HepG2 (cell line): ENCODE data around the gene KLHL21. TPM values are rescaled to one million over a fixed set of nuclear protein-coding genes. Genes with fewer than 3 reads are reported as not detected.

Experiments used
- ATF7-NPFF ChIP-seq: sonication (generic); formaldehyde crosslinking; IDR thresholded peaks from 2 replicates; pipeline ENCODE4 v1.8.1; 2023; ENCODE audit warnings: mild to moderate bottlenecking, low read depth, missing genetic modification reagents, moderate library complexity
- ATM ChIP-seq: fragments of 450-650 bp; IDR thresholded peaks from 2 replicates; pipeline ENCODE4 v1.7.1; 2017; ENCODE audit warnings: mild to moderate bottlenecking, borderline replicate concordance
- FOXP4 ChIP-seq: sonication (generic); formaldehyde crosslinking; IDR thresholded peaks from 2 replicates; pipeline ENCODE4 v1.4.0; 2020; ENCODE audit warnings: missing genetic modification reagents
- KLF15 ChIP-seq: sonication (generic); formaldehyde crosslinking; IDR thresholded peaks from 2 replicates; pipeline ENCODE4 v1.8.1; 2023; ENCODE audit warnings: borderline replicate concordance, mild to moderate bottlenecking, inconsistent platforms, missing genetic modification reagents, mixed read lengths
- MED13 ChIP-seq: sonication (generic); formaldehyde crosslinking; IDR thresholded peaks from 2 replicates; pipeline ENCODE4 v1.5.0; 2020; ENCODE audit warnings: missing genetic modification reagents
- MXD1 ChIP-seq: sonication (generic); formaldehyde crosslinking; IDR thresholded peaks from 2 replicates; pipeline ENCODE4 v1.4.0; 2020; ENCODE audit warnings: mild to moderate bottlenecking, missing genetic modification reagents
- NR2C2 ChIP-seq: sonication (generic); formaldehyde crosslinking; IDR thresholded peaks from 2 replicates; pipeline ENCODE4 v1.4.0; 2020; ENCODE audit warnings: missing genetic modification reagents, mild to moderate bottlenecking, moderate library complexity, borderline replicate concordance
- PHF20 ChIP-seq: sonication (generic); formaldehyde crosslinking; IDR thresholded peaks from 2 replicates; pipeline ENCODE4 v1.5.0; 2020; ENCODE audit warnings: mild to moderate bottlenecking, missing genetic modification reagents
- PRPF4 ChIP-seq: fragments of 200-400 bp; formaldehyde crosslinking; IDR thresholded peaks from 2 replicates; pipeline ENCODE4 v1.6.1; 2016; ENCODE audit warnings: low read length, low read depth; ENCODE audit not compliant: poor library complexity, severe bottlenecking
- SP4 ChIP-seq: sonication (generic); formaldehyde crosslinking; IDR thresholded peaks from 2 replicates; pipeline ENCODE4 v1.8.1; 2023; ENCODE audit warnings: mild to moderate bottlenecking, missing genetic modification reagents
- SRSF9 ChIP-seq: fragments of 200-400 bp; formaldehyde crosslinking; IDR thresholded peaks from 2 replicates; pipeline ENCODE4 v1.6.1; 2018; ENCODE audit warnings: borderline replicate concordance, mild to moderate bottlenecking, low read depth, low read length; ENCODE audit not compliant: insufficient read depth, poor library complexity, severe bottlenecking
- TOPORS ChIP-seq: sonication (generic); formaldehyde crosslinking; IDR thresholded peaks from 2 replicates; pipeline ENCODE4 v1.8.0; 2023; ENCODE audit warnings: mild to moderate bottlenecking, missing genetic modification reagents
- ZBTB10 ChIP-seq: sonication (generic); formaldehyde crosslinking; IDR thresholded peaks from 2 replicates; pipeline ENCODE4 v1.4.0; 2020; ENCODE audit warnings: missing genetic modification reagents, borderline replicate concordance
- ZFP82 ChIP-seq: sonication (generic); formaldehyde crosslinking; IDR thresholded peaks from 2 replicates; pipeline ENCODE4 v1.5.1; 2020; ENCODE audit warnings: mild to moderate bottlenecking, missing genetic modification reagents, borderline replicate concordance
- ZNF207 ChIP-seq: fragments of 450-650 bp; IDR thresholded peaks from 2 replicates; pipeline ENCODE4 v1.6.1; 2016; ENCODE audit warnings: antibody characterized with exemption, borderline replicate concordance
- ZNF335 ChIP-seq: sonication (generic); formaldehyde crosslinking; IDR thresholded peaks from 2 replicates; pipeline ENCODE4 v1.4.0; 2020; ENCODE audit warnings: missing genetic modification reagents
- ZNF34 ChIP-seq: sonication (generic); formaldehyde crosslinking; IDR thresholded peaks from 2 replicates; pipeline ENCODE4 v1.4.0; 2020; ENCODE audit warnings: mild to moderate bottlenecking, missing genetic modification reagents, borderline replicate concordance
- ZNF883 ChIP-seq: sonication (generic); formaldehyde crosslinking; IDR thresholded peaks from 2 replicates; pipeline ENCODE4 v1.5.1; 2020; ENCODE audit warnings: mild to moderate bottlenecking, missing genetic modification reagents; ENCODE audit errors: not compliant biosample characterization
- ZSCAN31 ChIP-seq: sonication (generic); formaldehyde crosslinking; IDR thresholded peaks from 2 replicates; pipeline ENCODE4 v1.5.0; 2020; ENCODE audit warnings: low read depth, mild to moderate bottlenecking, missing genetic modification reagents
- polyA plus RNA-seq, 8 experiments: library from polyadenylated mRNA; depleted of rRNA in 3 of 8; stranded (reverse) in 7 of 8; unstranded in 1 of 8; fragments of >200 nt; fragmentation: Illumina TruSeq in 4 of 8; extraction: Trizol in 4 of 8; gene quantifications; 2 replicates each; pipeline versions ENCODE4 v1.2.1 to v1.2.3, GENCODE V29; 2011 to 2016; ENCODE audit warnings: low read depth in 4 of 8, missing spikeins in 1 of 8, mixed read lengths in 1 of 8; ENCODE audit not compliant: insufficient read depth in 1 of 8
- total RNA-seq, 5 experiments: library from RNA; depleted of rRNA; stranded (reverse); fragments of >200 nt; fragmentation: Illumina TruSeq; extraction: Trizol; gene quantifications; 2 replicates each; pipeline ENCODE4 v1.2.3, GENCODE V29; 2016; ENCODE audit warnings: low read depth in 1 of 5
- TF ChIP-seq, protein P1 (sequence below): sonication (generic); formaldehyde crosslinking; IDR thresholded peaks from 2 replicates; pipeline ENCODE4 v1.4.0; 2020; ENCODE audit warnings: mild to moderate bottlenecking, missing genetic modification reagents
- TF ChIP-seq, protein P2 (sequence below): sonication (generic); formaldehyde crosslinking; IDR thresholded peaks from 2 replicates; pipeline ENCODE4 v1.5.0; 2020; ENCODE audit warnings: missing genetic modification reagents

The KLHL21 gene
- total and polyA plus RNA-seq, 2 of the 13 experiments (the other 11 are each of a cell fraction or from before 2014, with no cell fraction given) = 14.8 to 25.0 TPM

DNA sequence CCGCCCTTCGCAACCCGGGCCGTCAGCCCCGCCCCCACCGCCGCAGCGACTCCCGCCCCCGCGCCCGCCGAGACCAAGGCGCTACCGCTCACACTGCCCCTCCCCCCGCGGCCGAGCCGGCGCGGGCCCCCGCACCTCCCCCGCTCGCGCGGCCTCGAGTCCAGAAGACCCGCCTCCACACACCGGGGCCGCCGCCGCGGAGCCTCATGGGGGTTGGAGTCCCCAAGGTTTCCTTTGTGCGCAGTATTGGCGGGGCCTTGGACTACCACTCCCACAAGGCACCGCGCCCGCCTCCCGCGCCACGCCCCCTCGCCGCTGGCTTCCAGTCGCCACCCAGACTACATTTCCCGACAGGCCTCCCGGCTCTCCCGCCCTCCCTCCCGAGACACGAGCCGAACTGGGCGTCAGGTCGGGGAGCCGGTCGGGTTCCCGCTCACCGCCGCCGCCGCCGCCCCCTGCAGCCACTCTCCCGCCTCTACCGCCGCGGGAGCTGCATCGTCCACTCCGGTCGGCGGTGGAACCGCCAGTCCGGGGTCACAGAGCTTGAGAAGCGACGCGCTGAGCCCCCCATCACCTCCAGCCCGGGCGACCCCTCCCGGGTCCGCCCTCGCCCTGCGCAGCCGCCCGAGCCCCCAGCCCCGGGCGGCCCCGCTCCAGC is 10.8 kb upstream of the KLHL21 start, which contains the start of gene PHF13 (continued):
- TF ChIP-seq, protein P1, sequence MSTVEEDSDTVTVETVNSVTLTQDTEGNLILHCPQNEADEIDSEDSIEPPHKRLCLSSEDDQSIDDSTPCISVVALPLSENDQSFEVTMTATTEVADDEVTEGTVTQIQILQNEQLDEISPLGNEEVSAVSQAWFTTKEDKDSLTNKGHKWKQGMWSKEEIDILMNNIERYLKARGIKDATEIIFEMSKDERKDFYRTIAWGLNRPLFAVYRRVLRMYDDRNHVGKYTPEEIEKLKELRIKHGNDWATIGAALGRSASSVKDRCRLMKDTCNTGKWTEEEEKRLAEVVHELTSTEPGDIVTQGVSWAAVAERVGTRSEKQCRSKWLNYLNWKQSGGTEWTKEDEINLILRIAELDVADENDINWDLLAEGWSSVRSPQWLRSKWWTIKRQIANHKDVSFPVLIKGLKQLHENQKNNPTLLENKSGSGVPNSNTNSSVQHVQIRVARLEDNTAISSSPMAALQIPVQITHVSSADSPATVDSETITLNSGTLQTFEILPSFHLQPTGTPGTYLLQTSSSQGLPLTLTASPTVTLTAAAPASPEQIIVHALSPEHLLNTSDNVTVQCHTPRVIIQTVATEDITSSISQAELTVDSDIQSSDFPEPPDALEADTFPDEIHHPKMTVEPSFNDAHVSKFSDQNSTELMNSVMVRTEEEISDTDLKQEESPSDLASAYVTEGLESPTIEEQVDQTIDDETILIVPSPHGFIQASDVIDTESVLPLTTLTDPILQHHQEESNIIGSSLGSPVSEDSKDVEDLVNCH (CRISPR knock-in tag) = no peak
- no peak for TF ChIP-seq TOPORS (CRISPR knock-in tag)
- no peak for TF ChIP-seq ZNF335 (CRISPR knock-in tag)
- TF ChIP-seq MED13 = peak; percentile 72
- peak; percentile 88 for TF ChIP-seq PRPF4
- TF ChIP-seq, protein P2, sequence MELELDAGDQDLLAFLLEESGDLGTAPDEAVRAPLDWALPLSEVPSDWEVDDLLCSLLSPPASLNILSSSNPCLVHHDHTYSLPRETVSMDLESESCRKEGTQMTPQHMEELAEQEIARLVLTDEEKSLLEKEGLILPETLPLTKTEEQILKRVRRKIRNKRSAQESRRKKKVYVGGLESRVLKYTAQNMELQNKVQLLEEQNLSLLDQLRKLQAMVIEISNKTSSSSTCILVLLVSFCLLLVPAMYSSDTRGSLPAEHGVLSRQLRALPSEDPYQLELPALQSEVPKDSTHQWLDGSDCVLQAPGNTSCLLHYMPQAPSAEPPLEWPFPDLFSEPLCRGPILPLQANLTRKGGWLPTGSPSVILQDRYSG (CRISPR knock-in tag) = 0 out of 2 replicates have a peak, but pooled peaks have one; percentile 26
- TF ChIP-seq ZNF34 = no peak
- TF ChIP-seq ATF7-NPFF (CRISPR knock-in tag) = no peak
- TF ChIP-seq SRSF9 = no peak
- TF ChIP-seq ZNF883 (CRISPR knock-in tag) = no peak
- TF ChIP-seq ATM = no peak
- no peak for TF ChIP-seq ZBTB10 (CRISPR knock-in tag)
- no peak for TF ChIP-seq KLF15 (CRISPR knock-in tag)
- TF ChIP-seq MXD1 (CRISPR knock-in tag) = no peak
- TF ChIP-seq PHF20 = peak; percentile 39; the same call in 1 of the 2 replicates
- TF ChIP-seq ZFP82 (CRISPR knock-in tag) = no peak
- peak; percentile 98 for TF ChIP-seq SP4 (CRISPR knock-in tag)
- TF ChIP-seq ZNF207 = no peak
- TF ChIP-seq ZSCAN31 (CRISPR knock-in tag) = 0 out of 2 replicates have a peak, but pooled peaks have one; percentile 22
- peak; percentile 56; the same call in 1 of the 2 replicates for TF ChIP-seq FOXP4 (CRISPR knock-in tag)
- TF ChIP-seq NR2C2 = peak; percentile 90
